Activated T-helper 1 cell treated with Interleukin-2 at 50 U/mL for 16 hours (primary cell): ENCODE results near the gene SNAI1.
"Not testable (repeated sequence)": the region's sequence is repeated elsewhere in the genome, so short reads cannot be mapped to it uniquely, and the experiment has no call there.

ENCODE experiments used
- DNase-seq: peaks from one replicate; pipeline ENCODE4 v3.0.0-alpha.2; 2020; ENCODE audit warnings: low read depth

SNAI1 gene

GRCh38 chr20:49964964-49965780 lies 17.6 kb upstream of the SNAI1 start:
- DNase-seq = no peak

GRCh38 chr20:49965781-49966305 lies 16.9 kb upstream of the SNAI1 start:
- no peak for DNase-seq

- DNase-seq = no peak
Measured at GRCh38 chr20:49966861-49967260, 15.9 kb upstream of the SNAI1 start.

- no peak for DNase-seq
Measured at GRCh38 chr20:49969234-49969633, 13.5 kb upstream of the SNAI1 start.

GRCh38 chr20:49969946-49970345 lies 12.8 kb upstream of the SNAI1 start:
- no peak for DNase-seq

- DNase-seq = no peak
Measured at GRCh38 chr20:49970498-49970897, 12.3 kb upstream of the SNAI1 start.

GRCh38 chr20:49973981-49974380 lies 8.8 kb upstream of the SNAI1 start:
- no peak for DNase-seq

- DNase-seq = no peak
Measured at GRCh38 chr20:49976542-49976941, 6.2 kb upstream of the SNAI1 start.

GRCh38 chr20:49977740-49978139 lies 5.0 kb upstream of the SNAI1 start:
- DNase-seq = not testable (repeated sequence)

- DNase-seq = no peak
Measured at GRCh38 chr20:49978685-49979029, 4.1 kb upstream of the SNAI1 start.

GRCh38 chr20:49979030-49979832 lies 3.5 kb upstream of the SNAI1 start:
- DNase-seq = peak; percentile 53

- DNase-seq = no peak
Measured at GRCh38 chr20:49980140-49981008, 2.4 kb upstream of the SNAI1 start.

GRCh38 chr20:49981218-49982071 lies 1.3 kb upstream of the SNAI1 start:
- DNase-seq = no peak

GRCh38 chr20:49982072-49982345 lies 771 bp upstream of the SNAI1 start:
- DNase-seq = no peak

GRCh38 chr20:49983123-49983847 lies 505 bp downstream of the SNAI1 start:
- no peak for DNase-seq

GRCh38 chr20:49983848-49984408 lies 1.1 kb downstream of the SNAI1 start:
- no peak for DNase-seq

- no peak for DNase-seq
Measured at GRCh38 chr20:49984426-49985153, 1.8 kb downstream of the SNAI1 start.

GRCh38 chr20:49985157-49985556 lies 2.4 kb downstream of the SNAI1 start:
- no peak for DNase-seq

- DNase-seq = no peak
Measured at GRCh38 chr20:49985617-49986016, 2.8 kb downstream of the SNAI1 start.

- no peak for DNase-seq
Measured at GRCh38 chr20:49986049-49986448, 3.3 kb downstream of the SNAI1 start.
